Adrenal gland (tissue), 12 donors: Measurements from ENCODE around the gene G6PC2. TPM values are rescaled to one million over a fixed set of nuclear protein-coding genes. Genes with fewer than 3 reads are reported as not detected.

ENCODE experiments used
- DNase-seq, 7 donors: peaks; one replicate each; pipeline ENCODE4 v3.0.0-alpha.2; 2019 to 2020
- H3K27ac ChIP-seq, 5 donors: fragments of 200-600 bp; sonication (generic) in 4 of 5; 1 replicate in 3 of 5; 2 replicates in 2 of 5; pipeline versions ENCODE4 v1.5.1 to v1.8.0; 2016 to 2020; ENCODE audit warnings: mild to moderate bottlenecking in 1 of 5
- H3K27me3 ChIP-seq: fragments of 200-600 bp; 2 replicates; pipeline ENCODE4 v1.8.0; 2021
- H3K36me3 ChIP-seq, 2 donors: fragments of 200-600 bp; replicated peaks in 1 of 2; 1 replicate in 1 of 2; 2 replicates in 1 of 2; pipeline versions ENCODE4 v1.5.1 to v1.8.0; 2018 to 2022
- H3K4me1 ChIP-seq, 2 donors: fragments of 200-600 bp; replicated peaks in 1 of 2; 1 replicate in 1 of 2; 2 replicates in 1 of 2; pipeline versions ENCODE4 v1.5.1 to v1.8.0; 2018 to 2021
- H3K4me3 ChIP-seq, 4 donors: fragments of 200-600 bp; sonication (generic) in 3 of 4; one replicate each; pipeline ENCODE4 v1.5.1; 2016 to 2018
- H3K9me3 ChIP-seq, 3 donors: fragments of 200-600 bp; sonication (generic) in 1 of 3; replicated peaks in 1 of 3; 1 replicate in 2 of 3; 2 replicates in 1 of 3; pipeline versions ENCODE4 v1.5.1 to v1.8.0; 2016 to 2021
- POLR2A ChIP-seq, 2 donors: fragments of 450-650 bp; IDR thresholded peaks; one replicate each; pipeline ENCODE4 v1.6.1; 2017; ENCODE audit warnings: antibody characterized with exemption in 2 of 2, mild to moderate bottlenecking in 2 of 2, moderate library complexity in 1 of 2
- WGBS, 4 donors: extraction: QIAGEN DNeasy Blood & Tissue Kit in 2 of 4; methylation state at CpG; one replicate each; pipeline versions ENCODE4 v1.1.5 to v1.1.7; 2013 to 2017; 5-methylcytosine and 5-hydroxymethylcytosine counted together
- intact Hi-C, 2 donors: fragments of 100-400 bp; cut with DNase I; formaldehyde crosslinking; loops; one replicate each; pipeline versions ENCODE4 v1.14.1 to v1.15.0; 2022 to 2023
- polyA plus RNA-seq, 3 donors: library from polyadenylated mRNA; stranded (reverse); fragments of 200-250 nt in 2 of 3; fragments of 350-450 nt in 1 of 3; fragmentation: Illumina TruSeq in 1 of 3; extraction: RNeasy Lipid Tissue Mini Kit (QIAGEN cat#74804) in 1 of 3; gene quantifications; one replicate each; pipeline ENCODE4 v1.2.3, GENCODE V29; 2013 to 2014
- total RNA-seq, 9 donors: library from RNA; depleted of rRNA in 4 of 9; stranded (reverse); fragments of >200 nt in 4 of 9; fragments of 120-200 nt in 1 of 9; fragmentation: NEBNext Ultra II Directional in 1 of 9; extraction: Animal tissue kit (Norgen Biotek cat#: 25700) in 1 of 9; gene quantifications; one replicate each; pipeline versions ENCODE4 v1.1.0 to v1.2.4, GENCODE V29; 2013 to 2023
- TF ChIP-seq, protein P1 (sequence below), 6 experiments: fragments of 450-650 bp in 4 of 6; fragments of 200-600 bp in 2 of 6; sonication (generic) in 1 of 6; IDR thresholded peaks; 1 replicate in 5 of 6; 2 replicates in 1 of 6; pipeline versions ENCODE4 v1.5.1 to v1.8.0; 2016 to 2021; ENCODE audit warnings: antibody characterized with exemption in 6 of 6, mild to moderate bottlenecking in 2 of 6, moderate library complexity in 1 of 6
- donor health status: healthy with polysubstance abuse.
- donor health status: Bipolar disorder and iron deficiency.
- donor health status: DM: yes; HTN: yes; CAD: no.
- donor health status: DM: no; HTN: no; CAD: no.
- donor health status: DM: no; HTN: no; CAD: no.
- donor health status: DM: yes; HTN: yes; CAD: no.

Gene G6PC2
- total and polyA plus RNA-seq, 12 donors = 0.06 to 0.17 TPM; not detected in 10

DNA sequence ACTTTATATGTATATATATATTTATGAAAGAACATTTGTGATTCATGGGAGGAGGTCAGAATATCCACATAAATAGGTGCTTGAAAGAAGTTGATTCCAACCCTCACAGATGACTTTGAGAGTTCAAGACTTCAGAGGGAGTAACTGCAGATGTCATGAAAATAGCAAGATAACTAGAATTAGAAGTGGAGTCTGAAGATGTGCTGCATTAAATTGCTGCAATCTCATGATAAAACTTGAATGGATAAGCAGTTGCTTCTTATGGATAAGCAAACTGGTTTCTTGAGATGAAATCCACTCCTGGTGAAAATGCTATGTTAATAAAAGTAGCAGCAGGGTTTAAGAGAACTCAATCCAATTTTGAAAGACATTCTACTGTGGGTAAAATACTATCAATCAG, 40.2 kb downstream of the G6PC2 start:
- intact Hi-C loops = no loop called here

DNA sequence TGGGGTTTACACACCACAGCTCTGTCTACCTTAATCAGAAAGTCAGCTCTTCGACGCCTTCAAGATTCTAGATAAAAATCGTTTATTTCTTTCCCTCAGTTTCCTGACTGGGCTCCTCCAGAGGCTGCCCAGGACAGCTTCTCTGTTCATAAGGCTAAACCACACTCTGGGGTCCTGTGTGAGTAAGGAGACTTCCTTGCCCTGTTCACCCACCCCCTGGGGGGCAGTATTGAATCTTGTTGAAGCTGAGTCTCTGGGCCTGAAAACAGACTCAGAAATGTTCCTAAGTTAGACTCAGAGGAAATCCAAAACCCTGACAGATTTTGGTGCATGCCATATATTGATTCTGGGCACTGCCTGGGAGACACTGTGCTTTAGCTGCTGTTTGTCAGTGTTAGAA, 43.0 kb downstream of the G6PC2 start:
- Histone ChIP-seq H3K9me3 (no peaks in the 10 kb centered on the region), H3K36me3 (no peaks in the 10 kb centered on the region), H3K4me3 (no peak overlapping the region), H3K27ac (no peak overlapping the region), H3K27me3 (no peaks in the 10 kb centered on the region), H3K4me1 (no peaks in the 10 kb centered on the region)
- no peak for DNase-seq
- intact Hi-C loops = no loop called here
- 82 to 91% (median 87%) methylated on average over 3 of the region's 3 CpGs for WGBS, 4 donors
- no peak for TF ChIP-seq POLR2A (IDR thresholded peaks at IDR 0.05)

More for the DNA sequence above, 40.2 kb downstream of the G6PC2 start:
- H3K36me3 ChIP-seq = no peaks in the 10 kb centered on the region
- TF ChIP-seq, protein P1, sequence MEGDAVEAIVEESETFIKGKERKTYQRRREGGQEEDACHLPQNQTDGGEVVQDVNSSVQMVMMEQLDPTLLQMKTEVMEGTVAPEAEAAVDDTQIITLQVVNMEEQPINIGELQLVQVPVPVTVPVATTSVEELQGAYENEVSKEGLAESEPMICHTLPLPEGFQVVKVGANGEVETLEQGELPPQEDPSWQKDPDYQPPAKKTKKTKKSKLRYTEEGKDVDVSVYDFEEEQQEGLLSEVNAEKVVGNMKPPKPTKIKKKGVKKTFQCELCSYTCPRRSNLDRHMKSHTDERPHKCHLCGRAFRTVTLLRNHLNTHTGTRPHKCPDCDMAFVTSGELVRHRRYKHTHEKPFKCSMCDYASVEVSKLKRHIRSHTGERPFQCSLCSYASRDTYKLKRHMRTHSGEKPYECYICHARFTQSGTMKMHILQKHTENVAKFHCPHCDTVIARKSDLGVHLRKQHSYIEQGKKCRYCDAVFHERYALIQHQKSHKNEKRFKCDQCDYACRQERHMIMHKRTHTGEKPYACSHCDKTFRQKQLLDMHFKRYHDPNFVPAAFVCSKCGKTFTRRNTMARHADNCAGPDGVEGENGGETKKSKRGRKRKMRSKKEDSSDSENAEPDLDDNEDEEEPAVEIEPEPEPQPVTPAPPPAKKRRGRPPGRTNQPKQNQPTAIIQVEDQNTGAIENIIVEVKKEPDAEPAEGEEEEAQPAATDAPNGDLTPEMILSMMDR (IDR thresholded peaks at IDR 0.05) = no peak
- no peak for TF ChIP-seq POLR2A (IDR thresholded peaks at IDR 0.05)
- H3K27me3 ChIP-seq = no peaks in the 10 kb centered on the region
- no peaks in the 10 kb centered on the region for H3K9me3 ChIP-seq
- no peaks in the 10 kb centered on the region for H3K4me1 ChIP-seq
- no peak overlapping the region for H3K4me3 ChIP-seq
- DNase-seq = no peak
- no peak overlapping the region for H3K27ac ChIP-seq

DNA sequence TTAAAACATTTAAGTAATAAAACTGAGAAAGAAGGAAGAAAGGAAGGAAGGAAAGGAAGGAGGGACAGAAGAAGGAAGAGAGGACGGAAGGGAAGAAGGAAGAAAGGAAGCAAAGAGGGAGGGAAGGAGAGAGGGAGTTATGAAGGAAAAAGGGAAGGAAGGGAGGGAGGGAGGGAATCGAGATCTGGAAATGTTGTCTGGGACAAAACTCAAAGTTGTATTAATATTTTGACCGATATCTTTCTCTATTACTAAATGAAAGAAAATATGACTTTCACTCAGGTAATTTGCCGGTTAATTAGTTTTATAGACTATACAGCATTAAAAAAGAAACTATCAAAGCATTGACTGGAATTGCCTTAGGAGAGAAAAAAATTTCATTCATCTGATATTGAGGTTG, 44.4 kb downstream of the G6PC2 start:
- no peak for DNase-seq
- H3K27ac ChIP-seq = no peak overlapping the region
- no peaks in the 10 kb centered on the region for H3K36me3 ChIP-seq
- H3K4me3 ChIP-seq = no peak overlapping the region
- H3K4me1 ChIP-seq = no peaks in the 10 kb centered on the region
- TF ChIP-seq POLR2A (IDR thresholded peaks at IDR 0.05) = no peak
- TF ChIP-seq, protein P1 (IDR thresholded peaks at IDR 0.05) = no peak
- WGBS, 4 donors = 35 to 56% (median 46%) methylated on average over 4 of the region's 4 CpGs
- no peaks in the 10 kb centered on the region for H3K27me3 ChIP-seq
- H3K9me3 ChIP-seq = no peaks in the 10 kb centered on the region
- intact Hi-C loops = no loop called here

DNA sequence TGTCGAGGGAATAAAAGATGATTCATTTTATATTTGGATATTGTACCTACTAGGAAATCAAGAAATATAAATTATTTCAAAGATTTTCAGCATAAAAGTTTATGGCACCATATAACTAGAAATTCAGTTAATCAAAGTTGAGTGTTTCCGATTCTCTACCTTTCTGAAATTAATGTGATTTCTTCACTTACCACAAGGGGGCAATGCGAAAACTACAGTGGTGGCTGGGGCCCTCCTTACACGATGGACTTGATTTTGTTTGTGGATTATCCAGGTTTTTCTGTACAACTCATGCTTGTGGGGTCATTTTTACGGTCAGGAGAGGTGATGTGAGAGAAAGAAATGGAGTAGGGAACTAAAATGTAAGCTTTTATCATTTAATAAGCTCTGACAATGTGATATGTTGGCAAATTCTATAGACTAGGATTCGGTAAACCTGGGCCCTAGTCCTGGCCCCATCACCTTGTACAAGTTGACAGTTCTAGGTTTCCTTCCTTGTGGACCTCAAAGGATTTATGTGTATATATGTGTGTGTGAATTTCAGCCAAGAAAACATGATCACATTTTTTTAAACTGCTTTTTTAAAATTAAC, 47.6 kb downstream of the G6PC2 start:
- H3K36me3 ChIP-seq = no peaks in the 10 kb centered on the region
- 60 to 69% (median 66%) methylated on average over 6 of the region's 6 CpGs for WGBS, 4 donors
- no peak for TF ChIP-seq POLR2A (IDR thresholded peaks at IDR 0.05)
- TF ChIP-seq, protein P1 (IDR thresholded peaks at IDR 0.05) = peak; percentile 19 to 50 (median 38)
- intact Hi-C loops = no loop called here
- DNase-seq = no peak
- H3K27me3 ChIP-seq = no peaks in the 10 kb centered on the region
- no peak overlapping the region for H3K4me3 ChIP-seq
- H3K4me1 ChIP-seq = no peaks in the 10 kb centered on the region
- H3K9me3 ChIP-seq = no peaks in the 10 kb centered on the region
- no peak overlapping the region for H3K27ac ChIP-seq

DNA sequence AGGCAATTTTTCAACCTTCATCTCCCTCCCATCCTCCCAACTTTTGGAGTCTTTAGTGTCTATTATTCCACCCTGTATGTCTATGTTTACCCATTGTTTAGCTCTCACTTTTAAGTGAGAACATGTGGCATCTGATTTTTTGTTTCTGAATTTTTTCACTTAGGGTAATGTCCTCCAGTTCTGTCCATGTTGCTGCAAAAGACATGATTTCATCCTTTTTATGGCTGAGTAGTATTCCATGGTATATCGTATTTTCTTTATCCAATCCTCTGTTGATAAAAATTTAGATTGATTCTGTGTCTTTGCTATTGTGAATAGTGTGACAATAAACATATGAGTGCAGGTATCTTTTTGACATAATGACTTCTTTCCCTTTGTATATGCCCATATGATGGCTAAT, 48.2 kb downstream of the G6PC2 start:
- Histone ChIP-seq H3K9me3 (no peaks in the 10 kb centered on the region), H3K4me3 (no peak overlapping the region), H3K27me3 (no peaks in the 10 kb centered on the region), H3K27ac (no peak overlapping the region), H3K36me3 (no peaks in the 10 kb centered on the region), H3K4me1 (no peaks in the 10 kb centered on the region)
- WGBS, 4 donors = 94 to 97% (median 95%) methylated on average over 1 of the region's 1 CpG
- DNase-seq = no peak
- TF ChIP-seq, protein P1 (IDR thresholded peaks at IDR 0.05) = no peak
- TF ChIP-seq POLR2A (IDR thresholded peaks at IDR 0.05) = no peak
- intact Hi-C loops = no loop called here
